Small intestine (tissue), 7 donors: ENCODE measurements around the gene TTC8. TPM values are rescaled to one million over a fixed set of nuclear protein-coding genes. Genes with fewer than 3 reads are reported as not detected.
"Not testable (repeated sequence)": the region's sequence is repeated elsewhere in the genome, so short reads cannot be mapped to it uniquely, and the experiment has no call there.

ENCODE experiments used
- DNase-seq, 2 donors: peaks; one replicate each; pipeline versions ENCODE4 v3.0.0 to v3.0.0-alpha.2; 2013
- FAIRE-seq: peaks from 2 replicates; lab custom pipeline; 2012; peaks lifted over from hg19 to GRCh38; lab: Jason Lieb, UNC
- H3K27ac ChIP-seq, 3 donors: one replicate each; pipeline ENCODE4 v1.5.1; 2013; ENCODE audit warnings: low read length in 2 of 3, mild to moderate bottlenecking in 2 of 3, control low read depth in 1 of 3, inconsistent platforms in 1 of 3, low read depth in 1 of 3, moderate library complexity in 1 of 3
- H3K27me3 ChIP-seq, 3 donors: one replicate each; pipeline ENCODE4 v1.6.1; 2013; ENCODE audit warnings: low read length in 3 of 3, inconsistent platforms in 1 of 3; ENCODE audit not compliant: control insufficient read depth in 3 of 3, insufficient read depth in 3 of 3
- H3K36me3 ChIP-seq, 3 donors: one replicate each; pipeline ENCODE4 v1.6.1; 2013; ENCODE audit warnings: low read length in 3 of 3, inconsistent platforms in 1 of 3, low read depth in 1 of 3, mild to moderate bottlenecking in 1 of 3, moderate library complexity in 1 of 3; ENCODE audit not compliant: control insufficient read depth in 3 of 3, insufficient read depth in 2 of 3
- H3K4me1 ChIP-seq, 3 donors: one replicate each; pipeline ENCODE4 v1.6.1; 2013; ENCODE audit warnings: low read length in 2 of 3, inconsistent platforms in 1 of 3, low read depth in 1 of 3, mild to moderate bottlenecking in 1 of 3, moderate library complexity in 1 of 3; ENCODE audit not compliant: control insufficient read depth in 3 of 3, insufficient read depth in 2 of 3
- H3K4me3 ChIP-seq, 3 donors: one replicate each; pipeline ENCODE4 v1.5.1; 2013; ENCODE audit warnings: low read length in 3 of 3, control low read depth in 1 of 3, inconsistent platforms in 1 of 3, low read depth in 1 of 3, mild to moderate bottlenecking in 1 of 3, moderate library complexity in 1 of 3
- H3K9me3 ChIP-seq, 2 donors: one replicate each; pipeline ENCODE4 v1.6.1; 2013; ENCODE audit warnings: low read depth in 1 of 2, low read length in 1 of 2; ENCODE audit not compliant: control insufficient read depth in 2 of 2, insufficient read depth in 1 of 2
- WGBS, 3 donors: extraction: QIAGEN DNeasy Blood & Tissue Kit; methylation state at CpG; one replicate each; pipeline ENCODE4 v1.1.7; 2013; 5-methylcytosine and 5-hydroxymethylcytosine counted together
- polyA plus RNA-seq, 4 donors: library from polyadenylated mRNA; stranded (reverse) in 3 of 4; unstranded in 1 of 4; fragments of 200-250 nt in 3 of 4; fragments of 120-200 nt in 1 of 4; gene quantifications; one replicate each; pipeline versions ENCODE4 v1.2.1 to v1.2.3, GENCODE V29; 2013
- donor health status: healthy with polysubstance abuse.
- donor health status: control.
- donor health status: control.
- donor health status: Bipolar disorder and iron deficiency.
- donor health status: healthy.

The TTC8 gene
- polyA plus RNA-seq, 4 donors: 2.4 to 24.5 (median 6.3) TPM

- not testable (repeated sequence) for H3K9me3 ChIP-seq, H3K27me3 ChIP-seq, H3K27ac ChIP-seq, H3K4me3 ChIP-seq, FAIRE-seq, H3K4me1 ChIP-seq, DNase-seq
- WGBS, 3 donors: 93 to 97% (median 96%) methylated on average over 3 of the region's 3 CpGs
- peaks cover 0 to 19% (median 0%) of the 10 kb centered on the region in 3 donors for H3K36me3 ChIP-seq
These were observed 33.4 kb downstream of the TTC8 start for GRCh38 chr14:88857861-88858260.

- peaks cover 0 to 19% (median 0%) of the 10 kb centered on the region in 3 donors for H3K36me3 ChIP-seq
- H3K9me3 ChIP-seq, H3K27me3 ChIP-seq, DNase-seq, H3K4me3 ChIP-seq, H3K27ac ChIP-seq, FAIRE-seq, H3K4me1 ChIP-seq: not testable (repeated sequence)
- WGBS, 3 donors: 93 to 100% (median 99%) methylated on average over 2 of the region's 2 CpGs
These were observed 34.7 kb downstream of the TTC8 start for GRCh38 chr14:88859118-88859517.

GRCh38 chr14:88863167-88863566 lies 38.7 kb downstream of the TTC8 start:
- WGBS, 3 donors: 68 to 74% (median 74%) methylated on average over 1 of the region's 1 CpG
- H3K4me3 ChIP-seq: no peak overlapping the region
- H3K27me3 ChIP-seq: no peaks in the 10 kb centered on the region
- no peaks in the 10 kb centered on the region for H3K9me3 ChIP-seq
- peak; percentile 5 to 11 for DNase-seq
- no peaks in the 10 kb centered on the region for H3K4me1 ChIP-seq
- H3K36me3 ChIP-seq: peaks cover 0 to 13% (median 0%) of the 10 kb centered on the region in 3 donors
- H3K27ac ChIP-seq: no peak overlapping the region
- FAIRE-seq: no peak

- DNase-seq (peak; percentile 6 to 8), FAIRE-seq (no peak)
- H3K27ac ChIP-seq: no peak overlapping the region
- no peaks in the 10 kb centered on the region for H3K4me1 ChIP-seq
- WGBS, 3 donors: 89 to 100% (median 96%) methylated on average over 1 of the region's 1 CpG
- no peak overlapping the region for H3K4me3 ChIP-seq
- H3K36me3 ChIP-seq: peaks cover 0 to 9% (median 0%) of the 10 kb centered on the region in 3 donors
- no peaks in the 10 kb centered on the region for H3K9me3 ChIP-seq
- H3K27me3 ChIP-seq: no peaks in the 10 kb centered on the region
These were observed 39.7 kb downstream of the TTC8 start for GRCh38 chr14:88864198-88864597.

DNA sequence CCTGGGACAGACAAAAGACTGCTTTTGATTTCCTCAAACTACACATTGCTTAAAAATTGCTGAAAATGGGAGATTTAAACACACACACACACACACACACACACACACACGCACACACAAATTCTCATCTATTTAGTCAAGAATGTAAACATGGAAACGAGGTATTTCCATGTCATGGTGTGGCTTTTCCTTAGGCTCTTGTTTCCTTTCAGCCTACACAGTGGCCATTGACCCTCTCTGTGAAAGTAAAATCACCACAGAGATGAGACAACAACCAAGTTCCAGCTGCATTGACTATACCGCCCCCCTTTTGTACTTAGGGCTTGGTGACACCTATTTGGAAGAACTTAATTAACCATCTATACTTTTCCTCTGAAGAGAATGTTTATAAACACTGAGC lies 41.9 kb downstream of the TTC8 start:
- FAIRE-seq (no peak), DNase-seq (no peak)
- Histone ChIP-seq H3K4me1 (no peaks in the 10 kb centered on the region), H3K36me3 (peaks cover 0 to 7% (median 0%) of the 10 kb centered on the region in 3 donors), H3K27ac (no peak overlapping the region), H3K27me3 (no peaks in the 10 kb centered on the region), H3K9me3 (no peaks in the 10 kb centered on the region), H3K4me3 (no peak overlapping the region)
- WGBS, 3 donors: 79 to 88% (median 80%) methylated on average over 3 of the region's 3 CpGs

GRCh38 chr14:88868558-88869159 lies 44.2 kb downstream of the TTC8 start:
- H3K4me3 ChIP-seq: no peak overlapping the region
- peak; percentile 35 to 38 for DNase-seq
- FAIRE-seq: peak; percentile 30
- no peaks in the 10 kb centered on the region for H3K27me3 ChIP-seq
- H3K27ac ChIP-seq: no peak overlapping the region
- no peaks in the 10 kb centered on the region for H3K4me1 ChIP-seq
- H3K9me3 ChIP-seq: no peaks in the 10 kb centered on the region
- H3K36me3 ChIP-seq: peaks cover 0 to 21% (median 0%) of the 10 kb centered on the region in 3 donors

GRCh38 chr14:88870777-88871176 lies 46.3 kb downstream of the TTC8 start:
- FAIRE-seq (no peak), DNase-seq (no peak)
- H3K27ac ChIP-seq: no peak overlapping the region
- no peaks in the 10 kb centered on the region for H3K27me3 ChIP-seq
- peaks cover 0 to 21% (median 0%) of the 10 kb centered on the region in 3 donors for H3K36me3 ChIP-seq
- WGBS, 3 donors: 89 to 96% (median 91%) methylated on average over 7 of the region's 7 CpGs
- H3K9me3 ChIP-seq: no peaks in the 10 kb centered on the region
- no peaks in the 10 kb centered on the region for H3K4me1 ChIP-seq
- no peak overlapping the region for H3K4me3 ChIP-seq

GRCh38 chr14:88871429-88871828 lies 47.0 kb downstream of the TTC8 start:
- H3K27ac ChIP-seq: no peak overlapping the region
- DNase-seq (no peak), FAIRE-seq (no peak)
- peaks cover 0 to 21% (median 0%) of the 10 kb centered on the region in 3 donors for H3K36me3 ChIP-seq
- no peaks in the 10 kb centered on the region for H3K27me3 ChIP-seq
- no peak overlapping the region for H3K4me3 ChIP-seq
- no peaks in the 10 kb centered on the region for H3K9me3 ChIP-seq
- H3K4me1 ChIP-seq: no peaks in the 10 kb centered on the region
- WGBS, 3 donors: 90 to 94% (median 92%) methylated on average over 3 of the region's 3 CpGs

DNA sequence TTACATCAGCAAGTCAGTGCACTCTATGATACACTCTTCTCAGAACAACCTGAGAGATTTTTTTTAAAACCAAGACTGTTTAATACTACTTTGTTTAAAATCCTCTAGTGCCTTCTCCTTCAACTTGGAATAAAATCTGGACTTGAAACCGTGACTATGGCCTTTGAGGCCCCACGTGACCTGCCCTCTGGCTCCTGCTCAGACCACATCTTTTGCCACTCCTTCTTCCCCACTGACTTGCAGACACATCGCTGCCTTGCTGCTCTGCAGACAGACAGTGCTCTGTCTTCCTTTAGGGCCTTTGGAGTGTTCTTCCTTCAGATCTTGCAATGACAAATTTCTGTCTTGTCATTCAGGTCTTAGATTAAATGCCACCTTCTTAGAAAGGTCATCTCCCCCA lies 48.5 kb downstream of the TTC8 start:
- 74 to 83% (median 81%) methylated on average over 3 of the region's 3 CpGs for WGBS, 3 donors
- DNase-seq (no peak), FAIRE-seq (no peak)
- Histone ChIP-seq H3K27ac (no peak overlapping the region), H3K4me1 (no peaks in the 10 kb centered on the region), H3K4me3 (no peak overlapping the region), H3K36me3 (peaks cover 0 to 19% (median 0%) of the 10 kb centered on the region in 3 donors), H3K27me3 (no peaks in the 10 kb centered on the region), H3K9me3 (no peaks in the 10 kb centered on the region)
